Effector memory CD4-positive, alpha-beta T cell (primary cell): ENCODE measurements around the gene PPIG.
"Not testable (repeated sequence)": the region's sequence is repeated elsewhere in the genome, so short reads cannot be mapped to it uniquely, and the experiment has no call there.

Experiments
- DNase-seq, 3 donors: peaks; one replicate each; pipeline ENCODE4 v3.0.0-alpha.2; 2020
- H3K27ac ChIP-seq: 2 replicates; pipeline ENCODE4 v1.7.0; 2013; ENCODE audit warnings: mild to moderate bottlenecking, low read length, moderate library complexity; ENCODE audit not compliant: insufficient read depth, poor library complexity, severe bottlenecking
- H3K27me3 ChIP-seq: replicated peaks from 2 replicates; pipeline ENCODE4 v1.7.0; 2013; ENCODE audit warnings: mild to moderate bottlenecking, low read length; ENCODE audit not compliant: insufficient read depth, control insufficient read depth, poor library complexity, severe bottlenecking
- H3K36me3 ChIP-seq: 2 replicates; pipeline ENCODE4 v1.7.0; 2013; ENCODE audit warnings: mild to moderate bottlenecking, low read length, moderate library complexity; ENCODE audit not compliant: control insufficient read depth, insufficient read depth
- H3K4me1 ChIP-seq: 2 replicates; pipeline ENCODE4 v1.7.0; 2013; ENCODE audit warnings: low read length, mild to moderate bottlenecking; ENCODE audit not compliant: control insufficient read depth, insufficient read depth, poor library complexity, severe bottlenecking
- H3K4me3 ChIP-seq: 2 replicates; pipeline ENCODE4 v1.7.0; 2013; ENCODE audit warnings: low read length, low read depth, mild to moderate bottlenecking; ENCODE audit not compliant: insufficient read depth, poor library complexity, severe bottlenecking
- H3K9me3 ChIP-seq: 2 replicates; pipeline ENCODE4 v1.7.0; 2013; ENCODE audit warnings: mild to moderate bottlenecking, low read length, moderate library complexity; ENCODE audit not compliant: control insufficient read depth

PPIG gene

DNA sequence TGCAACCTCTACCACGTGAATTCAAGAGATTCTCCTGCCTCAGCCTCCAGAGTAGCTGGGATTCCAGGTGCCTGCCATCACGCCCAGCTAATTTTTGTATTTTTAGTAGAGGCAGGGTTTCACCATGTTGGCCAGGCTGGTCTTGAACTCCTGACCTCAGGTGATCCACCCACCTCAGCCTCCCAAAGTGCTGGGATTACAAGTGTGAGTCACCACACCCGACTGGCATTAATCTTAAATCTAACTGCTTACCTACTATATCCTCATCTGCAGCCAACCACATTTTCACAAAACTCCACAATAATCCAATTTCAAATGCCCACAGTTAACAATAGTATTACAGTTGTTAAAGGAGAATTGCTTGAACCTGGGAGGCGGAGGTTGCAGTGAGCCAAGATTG lies 13.4 kb upstream of the PPIG start:
- not testable (repeated sequence) for H3K4me3 ChIP-seq, H3K36me3 ChIP-seq, H3K27ac ChIP-seq, H3K4me1 ChIP-seq, H3K9me3 ChIP-seq, H3K27me3 ChIP-seq, DNase-seq

DNA sequence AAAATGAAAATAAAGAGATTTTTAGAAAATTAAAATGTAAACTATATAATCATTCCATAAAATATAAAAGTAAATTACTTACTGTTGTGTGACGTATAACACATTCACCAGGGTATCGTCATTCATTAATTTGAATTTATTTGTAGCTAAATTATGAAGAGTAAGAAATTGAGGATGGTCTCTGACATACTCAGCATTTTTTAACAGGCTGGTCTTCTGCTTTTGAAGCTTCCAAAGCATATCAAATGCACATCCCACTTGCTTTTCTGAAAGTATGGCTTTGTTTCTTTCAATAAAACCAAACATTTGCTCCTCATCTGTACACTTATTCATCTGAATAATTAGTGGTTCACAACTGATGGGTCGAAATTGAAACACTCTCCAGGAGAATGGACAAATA lies 12.6 kb upstream of the PPIG start:
- H3K4me3 ChIP-seq, result no peak overlapping the region
- H3K9me3 ChIP-seq, result no peaks in the 10 kb centered on the region

DNA sequence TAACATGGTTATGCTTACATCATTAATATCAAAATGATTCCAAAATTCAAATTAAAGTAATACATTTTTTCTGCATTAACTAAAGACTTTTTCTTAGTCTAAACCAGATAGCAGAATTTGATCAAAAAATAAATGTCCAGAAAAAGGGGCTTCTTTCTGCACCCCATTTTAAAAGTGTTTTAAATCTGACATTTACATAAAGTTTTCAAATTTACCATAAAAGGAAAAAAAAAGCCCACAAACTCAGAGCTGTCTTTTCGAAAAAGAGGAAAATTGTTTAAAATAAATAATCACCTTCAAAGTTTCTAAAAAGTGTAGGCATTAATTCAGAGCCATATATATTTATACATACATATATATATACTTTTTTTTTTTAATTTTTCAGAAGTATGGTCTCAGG lies 12.0 kb upstream of the PPIG start:
- no peak overlapping the region for H3K27ac ChIP-seq
- no peaks in the 10 kb centered on the region for H3K27me3 ChIP-seq
- no peaks in the 10 kb centered on the region for H3K9me3 ChIP-seq
- DNase-seq, result no peak
- H3K36me3 ChIP-seq, result peaks cover 6% of the 10 kb centered on the region
- no peak overlapping the region for H3K4me3 ChIP-seq
- H3K4me1 ChIP-seq, result no peaks in the 10 kb centered on the region

More for the DNA sequence above, 12.6 kb upstream of the PPIG start:
- peaks cover 6% of the 10 kb centered on the region for H3K36me3 ChIP-seq
- H3K27ac ChIP-seq, result no peak overlapping the region
- no peaks in the 10 kb centered on the region for H3K4me1 ChIP-seq
- no peak for DNase-seq
- H3K27me3 ChIP-seq, result no peaks in the 10 kb centered on the region

DNA sequence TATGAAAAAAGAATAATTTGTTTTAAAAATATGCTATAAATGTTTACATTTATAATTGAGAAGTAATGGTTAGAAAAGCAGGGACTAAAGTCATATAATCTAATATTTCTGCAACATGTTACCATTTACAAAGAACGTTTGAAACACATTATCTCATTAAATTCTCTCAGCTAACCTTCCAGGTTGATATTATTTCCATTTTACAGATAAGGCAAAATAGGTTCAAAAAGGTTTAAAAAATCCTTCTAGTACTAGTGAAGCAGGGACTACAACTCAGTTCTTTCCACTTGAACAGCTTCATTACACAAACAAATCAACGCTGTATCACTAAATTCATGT lies 11.4 kb upstream of the PPIG start:
- no peak for DNase-seq
- Histone ChIP-seq H3K4me3 (peak overlapping the region; percentile 75), H3K27ac (no peak overlapping the region)

DNA sequence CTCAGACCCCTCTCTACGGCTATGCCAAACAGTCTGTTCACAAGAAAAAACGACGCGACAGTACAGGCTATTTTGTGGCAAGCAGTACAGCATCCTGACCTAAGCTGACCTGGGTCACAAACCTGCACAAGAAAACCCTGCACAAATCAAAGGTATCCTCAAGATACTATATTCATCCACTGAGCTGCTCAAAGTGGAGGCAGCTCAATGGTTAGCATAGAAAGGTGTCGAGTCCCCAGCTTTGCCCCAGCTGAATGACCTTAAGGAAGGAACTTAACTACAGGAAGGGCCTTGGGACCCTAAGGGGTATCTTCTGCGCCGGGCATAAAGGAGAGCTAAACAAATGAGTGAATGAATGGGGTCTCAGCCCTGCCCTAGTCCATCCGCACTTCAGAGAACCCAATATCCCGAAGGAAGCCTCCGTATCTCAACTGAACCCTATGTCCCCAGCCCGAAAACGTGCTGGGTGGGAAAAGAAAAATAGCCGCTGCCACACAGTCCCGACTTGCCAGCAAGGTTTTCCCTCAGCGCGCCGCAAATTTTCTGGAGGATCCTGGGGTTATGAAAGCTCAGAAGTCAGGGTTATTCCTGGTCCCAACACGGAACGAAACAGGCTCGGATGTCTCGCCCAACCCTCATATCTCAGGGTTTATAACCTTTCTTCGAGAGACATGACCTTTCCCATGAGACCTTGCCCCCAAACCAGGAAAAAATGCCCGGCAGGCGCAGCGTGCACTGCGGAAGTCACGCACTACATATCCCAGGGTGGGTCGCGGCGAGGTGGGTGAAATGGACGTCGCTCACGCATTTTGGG lies 10.8 kb upstream of the PPIG start, which contains the start of gene FASTKD1:
TSS of gene FASTKD1 (minus strand) at position 706 of the 814 bp plus-strand sequence. CDS start 1,836 bp downstream, outside the sequence.
- Histone ChIP-seq H3K27me3 (no peaks in the 10 kb centered on the region), H3K36me3 (peaks cover 3% of the 10 kb centered on the region), H3K27ac (peak within 1 kb of the TSS; percentile 63), H3K4me1 (no peaks in the 10 kb centered on the region), H3K4me3 (peak within 1 kb of the TSS; percentile 75), H3K9me3 (no peaks in the 10 kb centered on the region)
- DNase-seq, result peak; percentile 73 to 80 (median 79)

More for the DNA sequence above, 11.4 kb upstream of the PPIG start:
- Histone ChIP-seq H3K27me3 (no peaks in the 10 kb centered on the region), H3K36me3 (peaks cover 6% of the 10 kb centered on the region), H3K9me3 (no peaks in the 10 kb centered on the region), H3K4me1 (no peaks in the 10 kb centered on the region)

DNA sequence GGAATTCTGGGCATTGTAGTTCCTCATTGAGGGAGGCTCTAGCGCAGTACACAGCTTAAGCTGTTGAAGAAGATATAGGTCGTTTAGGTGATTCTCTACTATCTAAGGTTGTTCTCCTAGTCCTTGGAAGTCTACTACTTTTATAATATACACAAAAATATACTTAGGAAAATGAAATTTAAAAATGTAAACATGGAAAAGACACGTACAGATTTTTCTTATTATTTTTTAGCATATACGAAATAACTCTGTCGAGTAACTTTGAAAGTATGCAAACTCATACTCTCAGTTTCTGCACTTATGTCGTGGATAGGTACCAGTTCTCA lies 10.2 kb upstream of the PPIG start:
- H3K9me3 ChIP-seq, result no peaks in the 10 kb centered on the region
- H3K27ac ChIP-seq, result peak overlapping the region; percentile 63
- no peaks in the 10 kb centered on the region for H3K4me1 ChIP-seq
- H3K27me3 ChIP-seq, result no peaks in the 10 kb centered on the region
- peak overlapping the region; percentile 75 for H3K4me3 ChIP-seq
- peaks cover 2% of the 10 kb centered on the region for H3K36me3 ChIP-seq
- DNase-seq, result no peak

DNA sequence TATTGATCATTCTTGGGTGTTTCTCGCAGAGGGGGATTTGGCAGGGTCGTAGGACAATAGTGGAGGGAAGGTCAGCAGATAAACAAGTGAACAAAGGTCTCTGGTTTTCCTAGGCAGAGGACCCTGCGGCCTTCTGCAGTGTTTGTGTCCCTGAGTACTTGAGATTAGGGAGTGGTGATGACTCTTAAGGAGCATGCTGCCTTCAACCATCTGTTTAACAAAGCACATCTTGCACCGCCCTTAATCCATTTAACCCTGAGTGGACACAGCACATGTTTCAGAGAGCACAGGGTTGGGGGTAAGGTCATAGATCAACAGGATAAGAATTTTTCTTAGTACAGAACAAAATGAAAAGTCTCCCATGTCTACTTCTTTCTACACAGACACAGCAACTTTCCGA lies 9.6 kb upstream of the PPIG start:
- H3K36me3 ChIP-seq, H3K4me1 ChIP-seq, H3K27ac ChIP-seq, H3K9me3 ChIP-seq, H3K4me3 ChIP-seq, H3K27me3 ChIP-seq, DNase-seq: not testable (repeated sequence)

DNA sequence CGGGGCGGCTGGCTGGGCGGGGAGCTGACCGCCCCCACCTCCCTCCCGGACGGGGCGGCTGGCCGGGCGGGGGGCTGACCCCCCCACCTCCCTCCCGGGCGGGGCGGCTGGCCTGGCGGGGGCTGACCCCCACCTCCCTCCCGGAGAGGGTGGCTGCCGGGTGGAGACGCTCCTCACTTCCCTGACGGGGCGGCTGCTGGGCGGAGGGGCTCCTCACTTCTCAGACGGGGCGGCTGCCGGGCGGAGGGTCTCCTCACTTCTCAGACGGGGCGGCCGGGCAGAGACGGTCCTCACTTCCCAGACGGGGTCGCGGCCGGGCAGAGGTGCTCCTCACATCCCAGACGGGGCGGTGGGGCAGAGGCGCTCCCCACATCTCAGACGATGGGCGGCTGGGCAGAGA lies 8.9 kb upstream of the PPIG start:
- H3K4me1 ChIP-seq, H3K27me3 ChIP-seq, H3K27ac ChIP-seq, H3K9me3 ChIP-seq, H3K36me3 ChIP-seq, DNase-seq, H3K4me3 ChIP-seq: not testable (repeated sequence)

DNA sequence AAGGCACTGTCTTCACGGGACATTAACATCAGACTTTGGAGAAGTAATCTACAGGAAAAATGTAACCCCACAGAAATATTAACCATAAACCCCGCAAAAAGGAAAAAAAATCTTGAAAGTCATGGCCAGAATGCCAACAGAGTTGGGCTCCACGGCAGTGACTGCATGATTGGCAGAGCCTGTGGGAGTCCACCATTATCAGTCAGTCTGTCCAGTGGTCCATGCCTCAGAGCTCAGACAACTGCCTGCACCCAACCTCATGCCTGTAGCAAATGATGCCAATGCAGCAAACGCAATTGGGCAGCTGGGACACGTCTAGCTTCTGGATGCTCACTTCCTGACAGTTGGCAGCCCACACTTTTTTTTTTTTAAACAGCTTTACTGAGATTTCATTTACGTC lies 5.1 kb upstream of the PPIG start:
- Histone ChIP-seq H3K36me3 (no peaks in the 10 kb centered on the region), H3K27me3 (no peaks in the 10 kb centered on the region)

DNA sequence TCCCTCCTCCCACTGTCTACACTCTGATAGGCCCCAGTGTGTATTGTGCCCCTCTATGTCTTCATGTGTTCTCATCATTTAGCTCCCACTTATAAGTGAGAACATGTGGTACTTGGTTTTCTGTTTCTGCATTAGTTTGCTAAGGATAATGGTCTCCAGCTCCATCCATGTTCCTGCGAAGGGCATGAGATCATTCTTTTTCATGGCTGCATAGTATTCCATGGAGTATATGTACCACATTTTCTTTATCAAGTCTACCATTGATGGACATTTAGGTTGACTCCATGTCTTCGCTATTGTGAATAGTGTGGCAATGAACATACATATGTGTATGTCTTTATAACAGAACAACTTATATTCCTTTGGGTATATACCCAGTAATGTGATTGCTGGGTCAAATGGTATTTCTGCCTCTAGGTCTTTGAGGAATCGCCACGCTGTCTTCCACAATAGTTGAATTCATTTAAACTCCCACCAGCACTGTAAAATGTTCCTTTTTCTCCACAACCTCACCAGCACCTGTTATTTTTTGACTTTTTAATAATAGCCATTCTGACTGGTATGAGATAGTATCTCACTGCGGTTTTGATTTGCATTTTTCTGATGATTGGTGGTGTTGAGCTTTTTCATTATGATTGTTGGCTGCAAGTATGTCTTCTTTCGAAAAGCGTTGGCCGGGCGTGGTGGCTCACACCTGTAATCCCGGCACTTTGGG lies 1.4 kb upstream of the PPIG start:
- not testable (repeated sequence) for H3K27ac ChIP-seq, H3K4me1 ChIP-seq, H3K36me3 ChIP-seq, H3K27me3 ChIP-seq, H3K9me3 ChIP-seq, H3K4me3 ChIP-seq, DNase-seq

More for the DNA sequence above, 5.1 kb upstream of the PPIG start:
- DNase-seq, result no peak
- no peak overlapping the region for H3K4me3 ChIP-seq
- no peak overlapping the region for H3K27ac ChIP-seq
- H3K9me3 ChIP-seq, result no peaks in the 10 kb centered on the region
- H3K4me1 ChIP-seq, result no peaks in the 10 kb centered on the region
